Neural progenitor cell (in vitro differentiated cells): Measurements from ENCODE around the gene B4GALT4. TPM values are rescaled to one million over a fixed set of nuclear protein-coding genes. Genes with fewer than 3 reads are reported as not detected.

ENCODE experiments used
- DNase-seq: peaks from one replicate; pipeline ENCODE4 v3.0.0-alpha.2; 2016; ENCODE audit warnings: low spot score
- H2AFZ ChIP-seq: fragments of 200-600 bp; sonication (generic); replicated peaks from 2 replicates; pipeline ENCODE4 v1.6.1; 2016; ENCODE audit warnings: antibody characterized with exemption
- H3F3A ChIP-seq: fragments of 200-600 bp; sonication (generic); 2 replicates; pipeline ENCODE4 v1.6.1; 2016; ENCODE audit warnings: antibody characterized with exemption, low read depth
- H3K27ac ChIP-seq: fragments of 200-600 bp; sonication (generic); 2 replicates; pipeline ENCODE4 v1.5.1; 2016; ENCODE audit warnings: mild to moderate bottlenecking
- H3K27me3 ChIP-seq: fragments of 200-600 bp; sonication (generic); 2 replicates; pipeline ENCODE4 v1.6.1; 2016; ENCODE audit warnings: mild to moderate bottlenecking, moderate library complexity
- H3K36me3 ChIP-seq: fragments of 200-600 bp; sonication (generic); 2 replicates; pipeline ENCODE4 v1.5.1; 2016
- H3K4me1 ChIP-seq: fragments of 200-600 bp; sonication (generic); 2 replicates; pipeline ENCODE4 v1.6.1; 2016; ENCODE audit warnings: mixed run types
- H3K4me2 ChIP-seq: fragments of 200-600 bp; sonication (generic); 2 replicates; pipeline ENCODE4 v1.6.1; 2016
- H3K4me3 ChIP-seq: fragments of 200-600 bp; sonication (generic); 2 replicates; pipeline ENCODE4 v1.5.1; 2016
- H3K79me2 ChIP-seq: fragments of 200-600 bp; sonication (generic); 2 replicates; pipeline ENCODE4 v1.6.1; 2016; ENCODE audit warnings: low read depth
- H3K9ac ChIP-seq: fragments of 200-600 bp; sonication (generic); 2 replicates; pipeline ENCODE4 v1.6.1; 2016
- H3K9me3 ChIP-seq: fragments of 200-600 bp; sonication (generic); 2 replicates; pipeline ENCODE4 v1.5.1; 2016; ENCODE audit warnings: low read depth
- H4K20me1 ChIP-seq: fragments of 200-600 bp; sonication (generic); 2 replicates; pipeline ENCODE4 v1.6.1; 2016; ENCODE audit warnings: low read depth
- H3K27ac Mint-ChIP-seq: 3 replicates; pipeline ENCODE4 v1.8.0; 2021; ENCODE audit warnings: mixed read lengths
- H3K27me3 Mint-ChIP-seq: 2 replicates; pipeline ENCODE4 v1.8.0; 2022; ENCODE audit warnings: low read depth, mild to moderate bottlenecking, inconsistent platforms, moderate library complexity, mixed read lengths; ENCODE audit not compliant: insufficient read depth
- H3K36me3 Mint-ChIP-seq: 3 replicates; pipeline ENCODE4 v1.8.0; 2021; ENCODE audit warnings: mixed read lengths
- H3K4me1 Mint-ChIP-seq: 3 replicates; pipeline ENCODE4 v1.8.0; 2021; ENCODE audit warnings: mixed read lengths
- H3K4me3 Mint-ChIP-seq: 3 replicates; pipeline ENCODE4 v1.8.0; 2021; ENCODE audit warnings: mild to moderate bottlenecking, moderate library complexity, mixed read lengths
- H3K9me3 Mint-ChIP-seq: 3 replicates; pipeline ENCODE4 v1.8.0; 2020; ENCODE audit warnings: mixed read lengths
- CTCF ChIP-seq: fragments of 200-600 bp; sonication (generic); IDR thresholded peaks from 2 replicates; pipeline ENCODE4 v1.5.1; 2017; ENCODE audit warnings: antibody characterized with exemption, mild to moderate bottlenecking
- EZH2 ChIP-seq: fragments of 200-600 bp; sonication (generic); IDR thresholded peaks from 2 replicates; pipeline ENCODE4 v1.6.1; 2017; ENCODE audit warnings: antibody characterized with exemption, mild to moderate bottlenecking, moderate library complexity
- EZH2phosphoT487 ChIP-seq: fragments of 200-600 bp; sonication (generic); IDR thresholded peaks from 2 replicates; pipeline ENCODE4 v1.6.1; 2017; ENCODE audit warnings: antibody characterized with exemption
- total RNA-seq: library from RNA; depleted of rRNA; stranded (reverse); fragments of >200 nt; gene quantifications from 2 replicates; pipeline ENCODE4 v1.2.3, GENCODE V29; 2015; ENCODE audit warnings: low replicate concordance

Gene B4GALT4
- total RNA-seq, 1 donor from 2014 or later = 47.0 TPM

- Mint-ChIP-seq H3K4me3 (no peak overlapping the region), H3K4me1 (peaks cover 12% of the 10 kb centered on the region), H3K27me3 (no peaks in the 10 kb centered on the region), H3K27ac (no peak overlapping the region), H3K36me3 (peaks cover 10% of the 10 kb centered on the region), H3K9me3 (no peaks in the 10 kb centered on the region)
- TF ChIP-seq EZH2 (no peak), CTCF (no peak), EZH2phosphoT487 (no peak)
- DNase-seq = no peak
- Histone ChIP-seq H3K36me3 (no peaks in the 10 kb centered on the region), H2AFZ (no peak overlapping the region), H3K4me3 (no peak overlapping the region), H3F3A (no peaks in the 10 kb centered on the region), H3K9me3 (no peaks in the 10 kb centered on the region), H3K27me3 (no peaks in the 10 kb centered on the region), H3K9ac (no peak overlapping the region), H3K4me2 (no peak overlapping the region), H3K27ac (no peak overlapping the region), H4K20me1 (no peaks in the 10 kb centered on the region), H3K79me2 (no peaks in the 10 kb centered on the region), H3K4me1 (no peaks in the 10 kb centered on the region)
These were observed 35.0 kb downstream of the B4GALT4 start for GRCh38 chr3:119205685-119206084.

GRCh38 chr3:119205209-119205608 is 35.5 kb downstream of the B4GALT4 start:
- Mint-ChIP-seq H3K9me3 (no peaks in the 10 kb centered on the region), H3K4me1 (peaks cover 9% of the 10 kb centered on the region)
- no peak overlapping the region for H3K9ac ChIP-seq

GRCh38 chr3:119195911-119196310 is 44.8 kb downstream of the B4GALT4 start:
- H3K79me2 ChIP-seq = no peaks in the 10 kb centered on the region
- no peaks in the 10 kb centered on the region for H3K9me3 ChIP-seq
- no peak overlapping the region for H3K4me2 ChIP-seq
- H2AFZ ChIP-seq = no peak overlapping the region
- H3K36me3 Mint-ChIP-seq = no peaks in the 10 kb centered on the region
- H3K36me3 ChIP-seq = no peaks in the 10 kb centered on the region
- no peak overlapping the region for H3K27ac ChIP-seq
- no peak overlapping the region for H3K4me3 ChIP-seq
- no peaks in the 10 kb centered on the region for H3K4me1 ChIP-seq
- H3K9ac ChIP-seq = no peak overlapping the region
- H4K20me1 ChIP-seq = no peaks in the 10 kb centered on the region
- no peak for DNase-seq
- no peaks in the 10 kb centered on the region for H3K27me3 ChIP-seq
- no peak overlapping the region for H3K4me3 Mint-ChIP-seq
- H3K4me1 Mint-ChIP-seq = no peaks in the 10 kb centered on the region
- no peak overlapping the region for H3K27ac Mint-ChIP-seq
- TF ChIP-seq EZH2phosphoT487 = no peak
- TF ChIP-seq CTCF = no peak
- TF ChIP-seq EZH2 = no peak
- H3K27me3 Mint-ChIP-seq = no peaks in the 10 kb centered on the region
- no peaks in the 10 kb centered on the region for H3K9me3 Mint-ChIP-seq
- no peaks in the 10 kb centered on the region for H3F3A ChIP-seq

More at GRCh38 chr3:119205209-119205608, 35.5 kb downstream of the B4GALT4 start:
- no peaks in the 10 kb centered on the region for H3K36me3 ChIP-seq
- no peak overlapping the region for H3K4me2 ChIP-seq
- Mint-ChIP-seq H3K4me3 (no peak overlapping the region), H3K36me3 (peaks cover 6% of the 10 kb centered on the region), H3K27me3 (no peaks in the 10 kb centered on the region), H3K27ac (no peak overlapping the region)
- H3K9me3 ChIP-seq = no peaks in the 10 kb centered on the region
- no peaks in the 10 kb centered on the region for H3K79me2 ChIP-seq
- no peak for DNase-seq
- H3K4me1 ChIP-seq = no peaks in the 10 kb centered on the region
- TF ChIP-seq EZH2 (no peak), EZH2phosphoT487 (no peak), CTCF (no peak)
- H3K27me3 ChIP-seq = no peaks in the 10 kb centered on the region
- no peaks in the 10 kb centered on the region for H3F3A ChIP-seq
- H3K27ac ChIP-seq = no peak overlapping the region
- H2AFZ ChIP-seq = no peak overlapping the region
- no peak overlapping the region for H3K4me3 ChIP-seq
- no peaks in the 10 kb centered on the region for H4K20me1 ChIP-seq

- Histone ChIP-seq H3K9me3 (no peaks in the 10 kb centered on the region), H3K4me3 (no peak overlapping the region), H3K27me3 (no peaks in the 10 kb centered on the region), H3K36me3 (no peaks in the 10 kb centered on the region), H3F3A (no peaks in the 10 kb centered on the region), H3K4me1 (no peaks in the 10 kb centered on the region), H3K4me2 (no peak overlapping the region), H2AFZ (no peak overlapping the region), H3K27ac (no peak overlapping the region), H4K20me1 (no peaks in the 10 kb centered on the region), H3K79me2 (no peaks in the 10 kb centered on the region), H3K9ac (no peak overlapping the region)
- no peak overlapping the region for H3K4me3 Mint-ChIP-seq
- no peak overlapping the region for H3K27ac Mint-ChIP-seq
- TF ChIP-seq EZH2 = no peak
- TF ChIP-seq EZH2phosphoT487 = no peak
- no peak for TF ChIP-seq CTCF
- no peaks in the 10 kb centered on the region for H3K27me3 Mint-ChIP-seq
- no peaks in the 10 kb centered on the region for H3K36me3 Mint-ChIP-seq
- DNase-seq = no peak
- no peaks in the 10 kb centered on the region for H3K9me3 Mint-ChIP-seq
- H3K4me1 Mint-ChIP-seq = no peaks in the 10 kb centered on the region
These were observed 45.6 kb downstream of the B4GALT4 start for GRCh38 chr3:119195151-119195476.
